IMR-90 (cell line): Measurements from ENCODE around the gene IRF2BP2. TPM values are rescaled to one million over a fixed set of nuclear protein-coding genes. Genes with fewer than 3 reads are reported as not detected.

ENCODE experiments used
- ATAC-seq: fragments of 200-7000 bp; cut with Tn5 transposase; 2 replicates; pipeline ENCODE4 v1.9.1; 2020; ENCODE audit warnings: low read depth, mild to moderate bottlenecking, moderate library complexity
- BruUV-seq: library from RNA; stranded (reverse); fragments of 400-500 nt; replicated peaks from 2 replicates; lab custom pipeline; 2021; lab: Mats Ljungman, UMichigan
- CTCF ChIA-PET: fragments of 300-600 bp; formaldehyde crosslinking; extraction: SDS; loops from one replicate; lab custom pipeline; 2021; ENCODE audit warnings: antibody characterized with exemption; lab: Yijun Ruan, JAX
- POLR2A ChIA-PET: fragments of 300-600 bp; sonication (Branson Sonifier 250); formaldehyde crosslinking; loops from one replicate; lab custom pipeline; 2022; ENCODE audit warnings: antibody characterized with exemption; ENCODE audit not compliant: unreplicated experiment; lab: Charles Lee
- DNase-seq: peaks from one replicate; pipeline ENCODE4 v3.0.0; 2013
- H2AFZ ChIP-seq: replicated peaks from 2 replicates; pipeline ENCODE3; 2013; ENCODE audit warnings: low read length, mild to moderate bottlenecking; ENCODE audit not compliant: poor library complexity
- H2AK5ac ChIP-seq: 2 replicates; pipeline ENCODE4 v1.6.1; 2013; ENCODE audit warnings: low read depth, low read length, inconsistent platforms
- H2AK9ac ChIP-seq: replicated peaks from 2 replicates; pipeline ENCODE3; 2013; ENCODE audit warnings: mild to moderate bottlenecking, low read depth, low read length, moderate library complexity; ENCODE audit not compliant: poor library complexity
- H2BK120ac ChIP-seq: 2 replicates; pipeline ENCODE4 v1.6.1; 2013; ENCODE audit warnings: low read depth, low read length, inconsistent platforms
- H2BK15ac ChIP-seq: 3 replicates; pipeline ENCODE4 v1.6.1; 2013; ENCODE audit warnings: low read depth, low read length, inconsistent platforms
- H2BK20ac ChIP-seq: 2 replicates; pipeline ENCODE4 v1.6.1; 2013; ENCODE audit warnings: low read depth, mild to moderate bottlenecking, inconsistent platforms, low read length, moderate library complexity
- H2BK5ac ChIP-seq: 2 replicates; pipeline ENCODE4 v1.6.1; 2013; ENCODE audit warnings: mild to moderate bottlenecking, low read depth, low read length, inconsistent platforms; ENCODE audit not compliant: poor library complexity, severe bottlenecking
- H3K14ac ChIP-seq: replicated peaks from 2 replicates; pipeline ENCODE4 v1.6.1; 2013; ENCODE audit warnings: low read depth, low read length, inconsistent platforms
- H3K18ac ChIP-seq: 2 replicates; pipeline ENCODE4 v1.6.1; 2013; ENCODE audit warnings: low read depth, low read length, control low read depth
- H3K23ac ChIP-seq: 2 replicates; pipeline ENCODE4 v1.6.1; 2013; ENCODE audit warnings: low read depth, low read length, inconsistent platforms
- H3K27ac ChIP-seq: 2 replicates; pipeline ENCODE4 v1.5.1; 2013; ENCODE audit warnings: mild to moderate bottlenecking, control low read depth, low read length; ENCODE audit not compliant: insufficient read depth
- H3K27me3 ChIP-seq: 2 replicates; pipeline ENCODE4 v1.6.1; 2013; ENCODE audit warnings: low read length; ENCODE audit not compliant: control insufficient read depth, insufficient read depth
- H3K36me3 ChIP-seq: 2 replicates; pipeline ENCODE4 v1.6.1; 2013; ENCODE audit warnings: low read length, mixed read lengths; ENCODE audit not compliant: control insufficient read depth, insufficient read depth
- H3K4ac ChIP-seq: 2 replicates; pipeline ENCODE4 v1.6.1; 2013; ENCODE audit warnings: low read depth, low read length, inconsistent platforms
- H3K4me1 ChIP-seq: 2 replicates; pipeline ENCODE4 v1.6.1; 2013; ENCODE audit warnings: low read length, mixed read lengths; ENCODE audit not compliant: control insufficient read depth, insufficient read depth
- H3K4me2 ChIP-seq: 2 replicates; pipeline ENCODE4 v1.6.1; 2013; ENCODE audit warnings: low read depth, mild to moderate bottlenecking, control low read depth, low read length, moderate library complexity
- H3K4me3 ChIP-seq: 2 replicates; pipeline ENCODE4 v1.5.1; 2013; ENCODE audit warnings: low read depth, mild to moderate bottlenecking, control low read depth, low read length, moderate library complexity; ENCODE audit not compliant: insufficient read depth
- H3K56ac ChIP-seq: 2 replicates; pipeline ENCODE4 v1.6.1; 2013; ENCODE audit warnings: low read length, inconsistent platforms; ENCODE audit not compliant: insufficient read depth; ENCODE audit errors: extremely low read depth
- H3K79me1 ChIP-seq, 2 experiments: 2 replicates each; pipeline ENCODE4 v1.6.1; 2013; ENCODE audit warnings: low read length in 2 of 2, inconsistent platforms in 1 of 2, low read depth in 1 of 2
- H3K9ac ChIP-seq: 2 replicates; pipeline ENCODE4 v1.6.1; 2013; ENCODE audit warnings: low read depth, low read length, control low read depth
- H3K9me1 ChIP-seq: 2 replicates; pipeline ENCODE4 v1.6.1; 2013; ENCODE audit warnings: low read length, inconsistent platforms; ENCODE audit not compliant: insufficient read depth
- H3K9me3 ChIP-seq: 2 replicates; pipeline ENCODE4 v1.6.1; 2013; ENCODE audit warnings: low read length; ENCODE audit not compliant: control insufficient read depth, insufficient read depth
- H4K20me1 ChIP-seq: 2 replicates; pipeline ENCODE4 v1.6.1; 2013; ENCODE audit warnings: low read length, inconsistent platforms; ENCODE audit not compliant: insufficient read depth
- H4K5ac ChIP-seq: 2 replicates; pipeline ENCODE4 v1.6.1; 2013; ENCODE audit warnings: mild to moderate bottlenecking, low read depth, low read length, control low read depth
- H4K8ac ChIP-seq, 2 experiments: 2 replicates each; pipeline ENCODE4 v1.6.1; 2013; ENCODE audit warnings: low read depth in 2 of 2, low read length in 2 of 2, control low read depth in 1 of 2, inconsistent platforms in 1 of 2
- H4K91ac ChIP-seq: 2 replicates; pipeline ENCODE4 v1.6.1; 2013; ENCODE audit warnings: low read depth, low read length, inconsistent platforms; ENCODE audit not compliant: insufficient read depth
- BHLHE40 ChIP-seq: fragments of 150-350 bp; IDR thresholded peaks from 2 replicates; pipeline ENCODE4 v1.6.1; 2016; ENCODE audit warnings: mild to moderate bottlenecking, low read depth, low read length
- ELK1 ChIP-seq: fragments of 150-350 bp; IDR thresholded peaks from 2 replicates; pipeline ENCODE4 v1.6.1; 2016; ENCODE audit warnings: low read depth, mild to moderate bottlenecking, low read length, moderate library complexity, borderline replicate concordance
- MAFK ChIP-seq: IDR thresholded peaks from 2 replicates; pipeline ENCODE4 v1.6.1; 2012; ENCODE audit warnings: low read depth, low read length, improper control_type of control experiment
- MXI1 ChIP-seq: IDR thresholded peaks from 2 replicates; pipeline ENCODE4 v1.6.1; 2012; ENCODE audit warnings: low read depth, mild to moderate bottlenecking, low read length, moderate library complexity, borderline replicate concordance
- NFE2L2 ChIP-seq: fragments of 150-350 bp; IDR thresholded peaks from 2 replicates; pipeline ENCODE4 v1.6.1; 2016; ENCODE audit warnings: low read depth, mild to moderate bottlenecking, low read length
- RAD21 ChIP-seq: IDR thresholded peaks from 2 replicates; pipeline ENCODE4 v1.6.1; 2012; ENCODE audit warnings: low read length, improper control_type of control experiment
- RFX5 ChIP-seq: IDR thresholded peaks from 2 replicates; pipeline ENCODE4 v1.8.0; 2012; ENCODE audit warnings: low read depth, mild to moderate bottlenecking, low read length, moderate library complexity
- SMC3 ChIP-seq: fragments of 150-350 bp; IDR thresholded peaks from 2 replicates; pipeline ENCODE4 v1.6.1; 2016; ENCODE audit warnings: low read depth, mild to moderate bottlenecking, antibody characterized with exemption, low read length, moderate library complexity
- USF2 ChIP-seq: fragments of 150-350 bp; IDR thresholded peaks from 2 replicates; pipeline ENCODE4 v1.6.1; 2017; ENCODE audit warnings: mild to moderate bottlenecking, antibody characterized with exemption, low read length, low read depth
- WGBS, 2 experiments: methylation state at CpG; one replicate each; pipeline versions ENCODE4 v1.1.5 to v1.1.7; 2013; ENCODE audit warnings: missing lambda C conversion rate in 2 of 2; ENCODE audit not compliant: insufficient read length in 1 of 2; ENCODE audit errors: extremely low coverage in 2 of 2; 5-methylcytosine and 5-hydroxymethylcytosine counted together
- dilution Hi-C: fragments of 300-500 bp; cut with HindIII; formaldehyde crosslinking; loops from one replicate; pipeline ENCODE4 v1.14.3; 2018; ENCODE audit warnings: low sequenced_read_pairs; ENCODE audit not compliant: unreplicated experiment
- in situ Hi-C: fragments of 300-500 bp; cut with MboI; formaldehyde crosslinking; loops from 3 replicates; pipeline ENCODE4 v1.14.3; 2019; ENCODE audit warnings: low sequenced_read_pairs, inconsistent platforms, mixed read lengths
- intact Hi-C: fragments of 100-400 bp; cut with micrococcal nuclease; formaldehyde crosslinking; loops from 2 replicates; pipeline ENCODE4 v1.10.0; 2022
- polyA plus RNA-seq, 3 experiments: library from polyadenylated mRNA; depleted of rRNA; stranded (reverse); fragments of >200 nt; gene quantifications; 2 replicates each; pipeline ENCODE4 v1.2.3, GENCODE V29; 2012; ENCODE audit warnings: low replicate concordance in 1 of 3
- total RNA-seq: library from RNA; depleted of rRNA; stranded (reverse); fragments of >200 nt; gene quantifications from 2 replicates; pipeline ENCODE4 v1.2.3, GENCODE V29; 2012

IRF2BP2 gene
- total and polyA plus RNA-seq, 2 of the 4 experiments (the other 2 are of a cell fraction), result 47.0 to 66.6 TPM

GRCh38 chr1:234593109-234593508 lies 16.9 kb downstream of the IRF2BP2 start:
- no peak overlapping the region for H2AK5ac ChIP-seq
- H3K36me3 ChIP-seq, result no peaks in the 10 kb centered on the region
- H3K79me1 ChIP-seq, result no peaks in the 10 kb centered on the region
- H3K4me3 ChIP-seq, result no peak overlapping the region
- H3K18ac ChIP-seq, result no peak overlapping the region
- no peak overlapping the region for H2AFZ ChIP-seq
- BruUV-seq, result no TSS peak
- H3K4me2 ChIP-seq, result no peak overlapping the region
- no peak overlapping the region for H2BK15ac ChIP-seq
- no peak overlapping the region for H3K56ac ChIP-seq
- no peak for TF ChIP-seq RAD21
- no peak for TF ChIP-seq SMC3
- no peak for TF ChIP-seq NFE2L2
- TF ChIP-seq USF2, result no peak
- no peak for TF ChIP-seq MXI1
- no peak for TF ChIP-seq MAFK
- no peak for TF ChIP-seq BHLHE40
- TF ChIP-seq RFX5, result no peak
- TF ChIP-seq ELK1, result no peak
- ATAC-seq (no peak), DNase-seq (no peak)
- no CpG with 5 or more reads among the region's 7 CpGs for WGBS, 2 experiments
- H3K9me1 ChIP-seq, result 0 out of 2 replicates have a peak, but pooled peaks cover 4% of the 10 kb centered on the region
- no peak overlapping the region for H3K23ac ChIP-seq
- no peak overlapping the region for H3K14ac ChIP-seq
- no peaks in the 10 kb centered on the region for H4K20me1 ChIP-seq
- dilution Hi-C loops, result no loop called here
- H2BK20ac ChIP-seq, result no peak overlapping the region
- H2BK5ac ChIP-seq, result no peak overlapping the region
- in situ Hi-C loops, result loop anchor here (25.0 kb wide), 1 partner anchor 481 kb away; no protein-coding TSS in a partner anchor
- no peak overlapping the region for H3K27ac ChIP-seq
- no peak overlapping the region for H2AK9ac ChIP-seq
- H3K4me1 ChIP-seq, result no peaks in the 10 kb centered on the region
- H4K91ac ChIP-seq, result no peak overlapping the region
- intact Hi-C loops, result no loop called here
- no peaks in the 10 kb centered on the region for H3K9me3 ChIP-seq
- no peak overlapping the region for H3K4ac ChIP-seq
- no peak overlapping the region for H2BK120ac ChIP-seq
- no peak overlapping the region for H4K8ac ChIP-seq
- H4K5ac ChIP-seq, result no peak overlapping the region
- no peaks in the 10 kb centered on the region for H3K27me3 ChIP-seq
- H3K9ac ChIP-seq, result no peak overlapping the region
- ChIA-PET POLR2A (no interaction called here), CTCF (no interaction called here)
